GM20431 (cell line): ENCODE results near the gene SH3RF2.

ENCODE experiments used
- in situ Hi-C: fragments of 300-500 bp; cut with MseI, MboI; formaldehyde crosslinking; loops from one replicate; pipeline ENCODE4 v1.15.0; 2020; ENCODE audit warnings: low sequenced_read_pairs; ENCODE audit not compliant: unreplicated experiment

Gene SH3RF2

DNA sequence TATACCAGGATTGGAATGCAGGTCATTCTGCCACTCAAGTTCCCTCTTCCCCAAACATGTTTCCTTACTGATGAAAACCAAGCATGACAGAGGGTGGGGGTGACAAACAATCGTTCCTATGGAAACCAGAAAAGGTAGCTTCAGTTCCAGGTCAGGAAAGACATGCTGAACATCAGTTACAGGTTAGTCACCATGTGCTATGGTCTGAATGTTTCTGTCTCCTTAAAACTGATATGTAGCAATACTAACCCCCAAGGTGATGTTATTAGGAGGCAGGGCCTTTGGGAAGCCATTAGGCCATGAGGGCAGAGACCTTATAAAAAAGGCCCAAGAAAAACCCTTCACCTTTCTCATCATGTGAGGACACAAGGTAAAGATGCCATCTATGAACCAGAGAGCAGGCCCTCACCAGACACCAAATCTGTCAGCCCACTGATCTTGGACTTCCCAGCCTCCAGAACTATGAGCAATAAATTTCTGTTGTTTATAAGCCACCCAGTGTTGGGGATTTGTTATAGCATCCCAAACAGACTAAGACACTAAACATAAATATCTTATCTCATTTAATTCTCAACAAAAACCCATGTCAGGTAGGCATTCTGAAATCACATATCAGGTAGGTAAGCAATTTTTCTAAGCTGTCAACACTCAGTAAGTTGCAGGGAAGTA is 15.7 kb upstream of the SH3RF2 start:
- in situ Hi-C loops = no loop called here

DNA sequence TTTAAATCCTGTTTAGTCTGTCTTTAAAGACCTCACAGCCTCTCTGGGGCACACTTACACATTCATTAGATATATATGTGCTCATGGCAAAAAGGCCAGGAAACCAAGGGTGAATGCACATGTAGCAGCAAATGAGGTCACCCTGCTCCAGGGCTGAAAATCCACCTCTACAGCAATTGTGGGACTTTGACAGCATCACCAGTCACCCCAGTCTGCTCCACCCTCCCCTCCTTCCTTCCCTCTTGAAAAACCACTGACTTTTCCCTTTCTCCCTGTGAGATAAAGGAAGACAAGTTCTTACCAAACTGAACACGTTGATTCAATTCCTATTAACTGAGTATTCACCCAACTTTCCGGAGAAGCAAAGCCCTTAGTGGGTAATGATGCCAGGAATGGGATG is 15.2 kb upstream of the SH3RF2 start:
- in situ Hi-C loops = no loop called here

DNA sequence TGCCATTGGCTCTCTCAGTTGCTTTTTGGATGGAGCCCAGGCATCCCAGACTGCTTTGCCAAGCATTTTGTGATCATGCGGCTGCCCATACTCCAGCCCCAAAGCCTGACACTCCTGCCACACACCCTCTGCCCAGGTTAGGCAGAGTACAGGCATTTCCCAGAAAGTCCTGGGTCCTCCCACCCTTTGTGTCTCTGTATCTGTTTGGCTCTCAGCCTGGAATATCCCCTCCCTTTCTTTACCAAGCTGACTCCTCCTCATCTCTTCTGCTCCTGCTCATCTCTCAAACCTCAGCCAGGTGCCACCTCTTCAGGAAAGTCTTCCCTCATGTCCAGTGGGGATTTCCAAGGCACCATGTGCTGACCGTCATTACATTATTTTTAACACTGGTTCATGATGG is 14.3 kb upstream of the SH3RF2 start:
- in situ Hi-C loops = no loop called here

DNA sequence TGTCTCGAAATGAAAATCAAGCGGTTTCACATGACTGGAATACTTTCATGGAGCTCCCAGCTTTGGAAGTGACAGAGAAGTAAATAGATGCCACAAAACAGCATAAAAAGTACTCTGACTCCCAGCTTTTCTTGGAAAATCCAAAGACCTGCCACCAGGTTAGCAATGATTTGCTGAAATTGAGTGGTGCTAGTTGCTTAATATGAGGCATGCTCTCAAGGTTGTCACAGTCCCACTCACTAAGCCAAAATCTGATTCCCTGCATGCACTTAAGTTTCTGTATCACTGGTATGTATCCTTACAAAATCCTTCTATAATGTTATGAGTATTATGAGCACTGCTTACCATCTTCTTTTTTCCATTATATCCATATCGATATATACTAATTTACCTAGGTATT is 13.0 kb upstream of the SH3RF2 start:
- in situ Hi-C loops = no loop called here

DNA sequence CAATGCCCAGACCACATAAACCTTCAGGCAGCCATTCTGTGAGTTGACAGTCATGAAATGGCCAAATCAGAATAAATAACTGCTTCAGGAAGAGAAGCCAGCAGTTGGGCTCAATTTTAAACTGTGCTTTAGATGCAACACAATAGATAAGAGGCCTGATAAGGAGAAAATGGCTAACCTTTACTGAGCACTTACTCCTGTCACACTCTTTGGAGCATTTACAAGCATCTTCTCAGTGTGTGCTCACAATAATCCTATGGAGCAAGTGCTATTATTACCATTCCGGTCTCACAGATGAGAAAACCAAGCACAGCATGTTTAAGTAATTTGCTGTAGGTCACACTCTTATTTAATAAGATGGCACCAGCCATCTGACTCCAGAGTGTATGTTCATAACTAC is 11.5 kb upstream of the SH3RF2 start:
- in situ Hi-C loops = no loop called here

DNA sequence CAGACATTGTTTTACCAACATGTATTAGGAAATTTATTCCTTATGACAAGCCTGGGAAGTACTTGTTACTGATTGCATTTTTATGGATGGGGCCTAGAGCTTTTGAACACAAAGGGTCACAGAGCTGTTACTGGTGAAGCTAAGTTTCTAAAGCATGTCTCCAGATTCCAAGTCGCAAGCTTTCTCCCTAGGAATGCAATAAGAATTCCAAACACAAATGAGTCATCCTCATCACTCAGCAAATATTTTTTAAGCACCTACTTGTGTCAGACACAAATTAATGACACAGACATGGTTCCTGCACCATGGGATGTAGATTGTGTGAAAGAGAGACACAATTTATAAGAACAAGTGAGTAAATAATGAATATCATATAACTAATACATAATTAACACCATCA is 11.0 kb upstream of the SH3RF2 start:
- in situ Hi-C loops = no loop called here

DNA sequence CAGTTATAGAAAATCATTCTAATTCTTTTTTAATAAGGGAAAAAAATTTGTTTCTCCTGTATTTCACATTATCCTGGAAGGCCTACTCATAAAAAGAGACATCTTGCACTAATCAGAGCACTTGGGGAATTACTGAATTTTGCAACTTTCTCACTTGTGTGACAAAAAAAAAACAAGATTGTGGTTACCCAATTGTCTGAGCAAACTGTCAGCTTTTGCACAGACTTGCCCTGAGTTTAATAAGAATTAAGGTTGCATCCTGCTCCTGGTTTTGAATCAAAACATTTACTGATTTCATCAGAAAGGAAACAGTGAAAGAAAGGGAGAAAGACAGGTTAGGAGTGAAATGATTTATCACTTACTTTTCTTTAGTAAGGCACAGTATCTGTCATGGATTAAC is 10.6 kb upstream of the SH3RF2 start:
- in situ Hi-C loops = no loop called here

DNA sequence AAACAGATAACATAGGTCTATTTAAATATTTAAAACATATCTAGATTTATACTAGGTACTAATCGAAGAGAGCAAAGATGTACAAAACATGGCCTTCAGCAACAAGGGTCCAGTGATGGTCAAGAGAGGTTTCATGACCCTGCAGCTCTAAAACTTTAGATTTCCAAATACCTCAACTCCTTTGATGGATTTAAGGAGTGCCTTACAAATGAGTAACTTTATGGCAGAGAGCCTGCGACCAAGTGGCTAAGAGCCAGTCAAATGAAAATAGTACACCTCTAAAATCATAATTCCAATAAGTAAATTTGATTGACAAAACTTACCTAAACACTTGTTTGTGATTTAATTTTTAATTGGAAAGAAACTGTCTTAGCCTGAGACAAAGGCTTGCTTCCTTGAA is 4.7 kb upstream of the SH3RF2 start:
- in situ Hi-C loops = no loop called here

DNA sequence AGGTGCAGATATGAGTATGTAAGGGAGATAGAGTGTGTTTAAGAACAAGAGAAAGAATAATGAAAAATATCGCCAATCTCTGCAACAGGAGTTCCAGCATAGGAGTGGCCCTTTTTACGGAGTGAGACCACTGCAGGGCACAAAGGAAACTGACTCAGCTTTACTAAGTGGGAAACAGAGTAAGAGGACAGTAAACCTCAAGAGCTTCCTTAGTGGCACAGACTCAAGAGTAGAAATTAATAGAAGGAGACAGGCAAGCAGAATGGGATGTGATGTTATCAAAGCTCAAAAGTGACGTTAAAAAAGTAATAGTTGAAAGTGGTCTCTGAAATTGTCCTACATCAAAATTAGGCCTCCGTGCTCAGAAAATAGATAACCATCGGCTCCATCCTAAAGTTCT is 2.1 kb upstream of the SH3RF2 start:
- in situ Hi-C loops = no loop called here

DNA sequence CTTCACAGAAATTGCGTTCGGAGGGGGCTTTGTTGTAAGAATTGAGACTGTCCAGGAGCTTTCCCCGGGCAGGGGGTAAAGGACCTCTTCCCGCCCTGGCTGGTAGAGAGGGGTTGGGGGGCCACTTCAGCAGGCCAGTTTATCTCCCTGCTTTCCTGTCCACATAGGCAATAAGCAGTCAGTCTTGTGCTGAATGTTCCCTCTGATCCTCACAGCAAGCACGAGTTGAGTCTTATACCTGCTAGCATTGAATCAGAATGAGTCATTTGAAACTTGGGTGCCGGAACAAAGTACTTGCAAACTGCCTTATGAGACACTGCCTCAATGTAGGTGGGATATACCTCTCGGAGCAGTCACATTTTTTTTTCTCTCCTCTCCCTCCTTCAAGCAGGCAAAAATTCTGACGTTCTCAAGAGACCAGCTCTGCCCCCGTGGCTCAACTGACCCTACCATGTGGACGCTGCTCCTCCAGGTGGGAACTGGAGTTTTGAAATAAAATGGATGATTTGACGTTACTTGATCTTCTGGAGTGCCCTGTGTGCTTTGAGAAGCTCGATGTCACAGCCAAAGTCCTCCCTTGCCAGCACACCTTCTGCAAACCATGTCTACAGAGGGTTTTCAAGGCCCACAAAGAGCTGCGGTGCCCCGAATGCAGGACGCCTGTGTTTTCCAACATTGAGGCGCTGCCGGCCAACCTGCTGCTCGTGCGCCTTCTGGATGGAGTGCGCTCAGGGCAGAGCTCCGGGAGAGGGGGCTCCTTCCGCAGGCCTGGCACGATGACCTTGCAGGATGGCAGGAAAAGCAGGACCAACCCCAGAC is 1.3 kb downstream of the SH3RF2 start:
- in situ Hi-C loops = no loop called here

DNA sequence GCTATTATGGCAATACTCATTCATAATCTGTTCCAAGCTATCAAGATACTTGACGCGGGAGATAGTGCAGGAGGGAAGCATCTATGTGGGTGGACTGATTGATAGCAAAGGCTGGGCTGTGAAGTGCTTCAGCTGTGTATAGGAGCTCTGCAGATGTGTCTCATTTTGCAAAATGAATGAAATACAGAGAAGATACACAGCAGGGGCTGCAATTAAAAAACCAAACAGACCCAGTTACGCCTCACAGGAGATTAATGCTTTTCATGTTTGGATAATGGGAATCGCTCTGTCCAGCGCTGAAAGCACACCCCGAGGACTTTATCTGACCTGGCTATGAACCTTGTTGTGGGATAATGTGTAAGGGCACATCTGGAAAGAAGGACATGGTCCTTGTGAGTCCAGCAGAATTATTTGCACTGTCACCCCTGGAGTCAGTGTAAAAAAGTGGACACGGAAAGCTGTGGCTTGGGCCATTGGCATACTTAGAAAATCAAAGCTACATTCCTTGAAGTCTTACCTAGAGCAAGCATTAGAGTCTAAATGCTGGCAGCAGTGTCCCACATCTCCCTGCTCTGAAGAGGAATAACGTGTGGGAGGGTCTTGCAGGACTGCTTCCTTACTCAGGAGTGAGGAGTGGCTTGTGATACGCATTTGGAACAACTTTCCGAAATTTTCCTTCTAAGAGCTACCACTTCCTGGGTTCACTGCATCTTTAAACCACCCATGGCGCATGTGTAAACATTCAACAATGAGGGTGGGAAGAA is 2.6 kb downstream of the SH3RF2 start:
- in situ Hi-C loops = no loop called here

DNA sequence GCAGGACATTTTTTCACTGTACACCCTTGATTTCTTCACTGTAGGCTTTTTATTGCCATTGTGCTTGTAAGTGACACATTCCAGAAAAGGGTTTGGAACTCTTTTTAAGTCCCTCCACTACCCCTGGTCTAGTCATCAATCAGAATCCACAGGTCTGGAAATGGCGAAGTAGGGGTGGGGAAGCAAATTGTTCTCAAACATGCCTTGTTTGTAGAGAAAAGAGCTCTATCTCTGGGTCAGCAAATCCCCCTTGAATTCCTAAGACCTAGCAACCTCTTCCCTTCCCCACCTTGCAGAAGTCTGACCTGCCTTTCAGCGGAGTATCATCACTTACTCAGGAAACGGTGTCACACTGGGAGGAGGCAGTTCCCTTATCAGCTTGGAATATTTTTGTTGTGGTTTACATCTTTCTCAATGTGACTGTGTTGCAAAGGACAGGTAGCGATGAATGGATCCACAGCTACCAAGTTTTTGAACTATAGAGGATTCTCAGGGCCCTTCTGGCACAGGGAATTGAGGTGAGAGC is 3.2 kb downstream of the SH3RF2 start:
- in situ Hi-C loops = no loop called here

DNA sequence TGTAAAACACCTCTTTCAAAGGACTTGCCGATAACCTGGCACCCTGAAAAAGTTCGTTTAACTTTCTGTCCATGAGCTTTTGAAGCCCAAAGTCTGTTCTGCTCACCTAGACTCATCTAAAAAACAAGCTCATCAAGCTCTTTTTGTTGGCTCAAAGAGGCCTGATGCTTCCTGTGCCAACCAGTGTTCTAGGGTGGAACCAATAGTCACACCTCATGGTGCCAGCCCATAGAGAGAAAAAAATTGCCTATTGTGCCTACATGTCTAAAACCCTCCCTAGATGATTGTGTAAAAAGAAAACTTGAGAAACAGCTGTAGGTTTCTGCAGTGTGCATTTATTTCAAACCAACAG is 4.7 kb downstream of the SH3RF2 start:
- in situ Hi-C loops = no loop called here

DNA sequence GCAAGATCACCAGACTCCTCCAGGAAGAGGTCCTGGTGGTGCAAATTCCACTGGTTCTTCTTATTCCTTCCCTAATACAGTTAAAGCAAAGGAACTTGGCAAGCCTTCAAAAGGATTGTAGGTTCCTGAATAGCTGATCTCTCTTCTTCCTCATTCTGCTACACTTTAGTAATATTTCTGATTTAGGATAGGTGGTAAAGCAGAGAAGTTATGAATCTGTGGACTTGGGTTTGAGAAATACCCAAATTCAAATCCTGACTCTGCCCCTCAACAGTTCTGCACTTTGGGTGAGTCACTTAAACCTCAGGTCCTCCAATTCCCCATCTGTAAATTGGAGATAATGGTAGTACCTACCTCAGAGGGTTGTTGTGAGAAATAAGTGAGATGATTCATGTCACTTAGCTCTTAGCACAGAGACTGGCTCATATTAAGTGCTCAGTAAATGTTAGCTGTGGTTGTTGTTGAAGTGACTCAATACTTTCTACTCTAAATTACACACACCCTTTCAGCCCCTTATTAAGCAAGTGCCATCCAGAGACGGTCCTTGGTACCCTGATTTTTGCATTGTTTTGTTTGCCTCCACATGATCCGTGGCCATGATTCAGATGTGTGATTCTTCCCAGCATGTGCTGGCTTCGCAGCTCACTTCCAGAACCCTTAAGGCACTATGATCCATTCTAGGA is 5.2 kb downstream of the SH3RF2 start:
- in situ Hi-C loops = no loop called here

DNA sequence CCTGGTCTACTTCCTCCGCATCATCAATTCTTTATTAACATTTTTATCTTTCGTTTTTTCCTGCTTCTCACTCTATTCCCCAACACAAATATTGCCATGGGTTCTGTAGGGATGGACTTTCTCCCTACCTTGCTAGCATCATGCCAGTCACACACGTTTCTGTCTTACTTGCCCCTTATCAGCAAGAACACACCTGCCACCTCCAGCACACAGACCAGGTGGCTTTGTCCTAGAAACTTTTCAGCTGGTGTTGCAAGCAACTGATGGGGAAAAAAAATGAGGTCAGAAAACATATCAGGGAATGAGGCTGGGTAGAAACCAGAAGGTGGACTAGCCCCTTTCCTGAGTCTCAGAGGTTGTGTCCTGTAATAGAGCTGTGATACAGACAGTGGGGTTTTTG is 5.8 kb downstream of the SH3RF2 start:
- in situ Hi-C loops = no loop called here

DNA sequence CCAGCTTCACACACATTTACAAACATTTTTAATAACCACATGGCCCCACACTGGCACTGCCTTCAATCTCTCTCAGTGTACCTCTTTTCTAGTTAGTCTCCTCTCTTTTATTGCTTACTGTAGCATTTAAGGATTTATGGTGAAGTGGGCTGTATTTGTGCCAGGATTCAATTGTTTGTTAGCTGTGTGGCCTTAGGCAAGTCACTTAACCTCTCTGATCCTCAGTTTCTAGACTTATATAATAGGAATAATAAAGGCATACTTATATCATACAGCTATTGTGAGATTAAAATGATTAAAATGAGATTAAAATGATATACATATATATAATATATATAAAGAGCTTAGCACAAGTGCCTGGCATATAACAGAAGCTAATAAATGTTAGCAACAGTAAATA is 6.4 kb downstream of the SH3RF2 start:
- in situ Hi-C loops = no loop called here

DNA sequence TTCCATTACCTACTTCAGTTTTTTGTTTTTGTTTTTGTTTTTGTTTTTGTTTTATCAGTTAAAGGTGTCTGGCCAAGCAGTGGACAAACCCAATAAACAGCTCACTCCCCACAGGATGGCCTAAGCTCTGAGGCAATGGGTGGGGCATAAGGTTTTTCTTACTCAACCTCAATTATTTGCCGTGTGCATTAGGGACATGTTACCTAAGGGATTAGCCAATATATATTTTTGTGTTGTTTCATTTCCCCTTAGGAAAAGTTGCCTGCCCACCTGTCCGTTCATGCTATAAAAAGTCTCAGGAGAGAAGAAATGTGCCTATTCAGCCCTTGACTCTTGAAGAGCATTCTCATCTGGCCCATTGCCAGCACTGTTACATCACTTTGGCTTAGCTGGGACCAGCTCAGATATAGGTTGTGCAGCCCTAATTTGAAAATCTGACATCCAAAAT is 7.3 kb downstream of the SH3RF2 start:
- in situ Hi-C loops = no loop called here

DNA sequence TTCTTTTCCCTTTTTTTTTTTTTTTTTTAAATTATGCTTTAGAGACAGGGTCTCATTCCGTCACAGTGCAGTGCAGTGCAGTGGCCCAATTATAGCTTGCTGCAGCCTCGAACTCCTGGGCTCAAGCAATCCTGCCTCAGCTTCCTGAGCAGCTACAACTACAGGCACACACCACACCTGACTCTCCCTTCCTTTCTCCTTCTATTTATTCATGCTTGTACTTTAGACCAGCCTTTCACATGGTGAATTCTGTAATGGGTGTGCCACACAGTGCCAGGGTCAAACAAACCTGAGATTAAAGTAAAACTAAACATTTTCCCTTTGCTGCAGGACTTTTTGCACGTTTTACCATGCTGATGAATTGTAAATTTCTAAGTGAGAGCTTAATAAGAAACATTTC is 8.0 kb downstream of the SH3RF2 start:
- in situ Hi-C loops = no loop called here

DNA sequence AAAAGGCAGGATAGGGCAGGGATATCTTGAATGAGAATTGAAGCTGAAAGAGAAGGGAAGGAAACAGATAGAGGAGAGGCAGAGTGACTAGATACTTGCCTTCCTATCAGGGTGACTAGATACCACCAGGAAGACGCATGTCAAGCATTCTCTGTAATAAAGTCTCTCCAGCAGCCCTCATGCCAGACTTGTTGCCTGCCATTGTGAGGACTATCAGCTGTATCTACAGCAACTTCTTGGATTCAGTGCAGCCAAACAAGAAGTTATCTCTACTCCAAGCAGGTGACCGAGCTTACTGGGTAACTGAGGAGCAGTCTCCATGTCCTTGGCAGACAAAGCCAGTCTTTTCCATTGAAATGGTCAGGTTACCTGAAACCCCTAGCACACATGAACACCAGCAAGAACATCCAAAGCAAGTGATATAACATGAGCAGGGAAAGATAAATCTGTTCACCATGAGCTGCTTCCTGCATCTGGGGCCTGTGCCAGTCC is 9.3 kb downstream of the SH3RF2 start:
- in situ Hi-C loops = no loop called here
